ENCODE data around the gene OR6C74. TPM values are rescaled to one million over a fixed set of nuclear protein-coding genes. Genes with fewer than 3 reads are reported as not detected.

OR6C74 gene
- total RNA-seq (2014; rRNA removed; shearing (Covaris generic)) = not detected in 2 replicates
- not detected in 2 replicates for polyA plus RNA-seq (2014; cell fraction: nucleus; rRNA removed)

DNA sequence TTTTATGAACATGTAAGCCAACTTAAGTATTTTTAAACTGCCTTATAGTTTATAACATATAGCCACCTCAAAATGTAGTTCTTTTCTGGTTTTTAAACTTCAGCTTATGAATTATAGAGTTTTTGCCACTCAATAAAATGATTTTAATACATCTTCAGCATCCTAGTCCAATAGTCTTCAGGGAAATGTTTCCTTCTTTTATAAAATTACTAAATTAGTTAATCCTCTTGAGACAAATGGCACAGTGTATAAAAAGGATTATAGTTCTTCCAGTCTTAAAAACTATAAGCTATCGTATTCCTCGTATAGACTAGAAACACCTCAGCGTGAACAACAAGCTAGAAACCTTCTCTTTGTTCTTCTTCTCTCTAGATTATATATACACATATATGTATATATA is at the start of gene OR6C74:
TSS of gene OR6C74 (plus strand) at position 301 of the 400 bp plus-strand sequence. CDS start 2,679 bp downstream, outside the sequence.
- no peak for DNase-seq (ENCODE audit: extremely low read depth, low read depth)

DNA sequence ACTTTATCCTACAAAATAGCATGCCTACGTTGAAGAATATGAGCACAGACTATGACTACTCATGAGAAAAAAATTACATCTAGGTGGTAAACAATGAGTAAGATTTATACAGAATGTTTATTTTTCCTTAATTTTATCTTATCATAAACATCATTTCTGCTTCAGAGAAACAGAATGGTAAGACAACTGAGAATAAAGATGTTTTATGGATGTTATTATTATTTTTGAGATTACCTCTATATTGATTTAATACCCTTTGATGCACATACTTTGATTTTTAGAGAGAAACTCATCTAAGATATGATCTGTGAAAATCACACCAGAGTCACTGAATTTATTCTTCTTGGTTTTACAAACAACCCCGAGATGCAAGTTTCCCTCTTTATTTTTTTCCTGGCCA is 23.7 kb upstream of the OR6C74 start, which contains the start of gene OR10A7:
TSS of gene OR10A7 (plus strand) at position 301 of the 400 bp plus-strand sequence. CDS start at position 301, 0 bp downstream.
- no peak for DNase-seq (ENCODE audit: extremely low read depth, low read depth)

DNA sequence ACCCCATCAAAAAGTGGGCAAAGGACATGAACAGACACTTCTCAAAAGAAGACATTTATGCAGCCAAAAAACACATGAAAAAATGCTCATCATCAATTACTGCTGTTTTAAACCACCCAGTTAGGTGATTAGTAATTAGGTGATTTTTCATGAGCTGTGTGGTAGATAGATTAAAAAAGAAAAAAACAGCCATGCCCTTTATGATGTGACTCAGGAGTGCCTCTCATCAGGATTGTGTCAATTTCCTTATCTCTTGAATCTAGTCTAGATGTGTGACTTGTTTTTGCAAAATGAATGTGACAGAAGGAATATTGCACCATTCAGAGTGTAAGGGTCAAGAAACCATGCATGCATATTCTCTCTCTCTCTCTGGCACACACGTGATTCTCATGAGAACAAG is 17.9 kb upstream of the OR6C74 start:
- DNase-seq (ENCODE audit: extremely low read depth, low read depth) = no peak

DNA sequence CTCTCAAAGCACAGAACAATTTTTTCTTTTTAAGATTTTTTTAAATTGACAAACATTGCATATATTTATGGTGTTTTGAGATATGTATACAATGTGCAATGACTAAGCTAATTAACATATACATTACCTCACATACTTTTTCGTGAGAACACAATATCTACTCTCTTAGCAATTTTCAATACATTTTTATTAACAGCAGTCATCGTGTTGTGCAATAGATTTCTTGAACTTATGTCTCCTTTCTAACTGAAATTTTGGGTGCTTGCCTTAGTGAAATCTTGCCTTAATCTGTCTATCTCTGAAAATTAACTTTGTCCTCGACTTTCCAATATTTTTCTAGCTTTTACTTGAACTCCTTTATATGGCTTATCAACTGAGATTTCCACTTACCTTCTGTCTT is 16.8 kb upstream of the OR6C74 start:
- DNase-seq (ENCODE audit: extremely low read depth, low read depth) = no peak

DNA sequence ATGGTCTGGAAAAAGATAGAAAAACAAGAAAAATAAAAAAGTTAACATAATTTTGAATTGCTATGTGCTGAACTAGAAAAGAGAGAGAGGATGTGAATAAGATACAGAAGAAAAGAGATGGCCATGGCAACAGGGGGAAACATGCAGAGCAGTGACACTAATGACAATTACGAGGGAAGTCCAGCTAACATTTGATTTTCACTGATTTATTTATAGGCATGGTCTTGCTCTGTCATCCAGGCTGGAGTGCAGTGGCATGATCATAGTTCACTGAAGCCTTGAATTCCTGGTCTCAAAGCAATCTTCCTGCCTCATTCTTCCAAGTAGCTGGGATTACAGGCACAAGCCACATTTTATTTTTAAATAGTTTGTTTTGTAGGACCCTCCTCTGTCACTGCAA is 1.8 kb downstream of the OR6C74 start:
- DNase-seq (ENCODE audit: extremely low read depth, low read depth) = no peak

DNA sequence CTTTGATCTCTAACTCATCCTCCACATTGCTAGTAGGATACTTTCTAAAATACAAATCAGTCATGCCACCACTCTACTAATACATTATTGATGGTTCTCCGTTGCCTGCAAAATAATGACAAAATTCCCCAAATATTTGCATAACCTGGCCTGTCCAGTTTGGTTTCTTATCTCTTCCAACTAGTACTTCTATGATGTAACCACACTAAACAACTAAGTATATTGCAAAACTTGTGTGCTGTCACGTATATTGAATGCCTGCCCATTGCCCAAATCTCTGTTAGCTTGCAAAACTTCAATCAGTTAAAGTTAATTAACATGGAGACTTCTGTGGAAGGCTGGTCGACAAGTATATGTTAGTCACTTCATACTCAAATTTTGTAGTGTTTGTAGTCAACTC is 6.5 kb downstream of the OR6C74 start:
- no peak for DNase-seq (ENCODE audit: extremely low read depth, low read depth)

DNA sequence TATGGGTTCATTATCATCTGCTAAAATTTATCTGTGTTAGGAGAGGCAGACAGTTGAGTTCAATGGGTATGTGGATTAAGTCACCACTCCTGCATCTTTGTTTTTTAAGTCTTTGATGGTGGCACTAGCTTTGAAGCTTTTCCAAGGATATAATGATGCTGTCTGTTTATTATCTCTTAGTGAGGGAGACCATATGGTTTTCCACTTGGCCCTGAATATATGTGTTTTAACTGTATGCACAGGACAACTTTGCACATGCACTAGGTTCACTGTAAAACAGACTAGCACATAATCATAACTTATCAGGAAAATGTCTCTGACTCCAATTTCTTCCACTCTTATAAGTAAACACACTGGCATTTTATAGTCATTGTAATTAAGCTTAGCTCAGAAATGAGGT is 8.9 kb downstream of the OR6C74 start:
- no peak for DNase-seq (ENCODE audit: extremely low read depth, low read depth)

DNA sequence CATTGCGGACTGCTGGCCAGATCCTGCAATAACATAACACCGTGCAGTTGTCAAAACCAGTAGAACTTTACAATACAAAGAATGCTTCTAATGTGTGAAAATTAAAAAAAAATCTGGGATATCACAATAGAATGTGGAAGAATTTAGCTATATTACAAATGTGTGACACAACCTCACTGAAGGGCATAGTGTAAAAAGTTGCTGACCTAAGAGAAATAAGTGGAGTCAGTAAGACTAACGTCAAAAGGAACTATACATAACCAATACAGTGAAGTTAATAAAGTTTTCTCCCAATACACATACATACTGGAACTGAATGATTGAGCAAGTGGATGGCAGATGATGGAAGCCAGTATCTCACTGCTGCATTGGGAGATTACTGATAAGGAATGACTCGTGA is 12.4 kb downstream of the OR6C74 start:
- DNase-seq (ENCODE audit: extremely low read depth, low read depth) = no peak

DNA sequence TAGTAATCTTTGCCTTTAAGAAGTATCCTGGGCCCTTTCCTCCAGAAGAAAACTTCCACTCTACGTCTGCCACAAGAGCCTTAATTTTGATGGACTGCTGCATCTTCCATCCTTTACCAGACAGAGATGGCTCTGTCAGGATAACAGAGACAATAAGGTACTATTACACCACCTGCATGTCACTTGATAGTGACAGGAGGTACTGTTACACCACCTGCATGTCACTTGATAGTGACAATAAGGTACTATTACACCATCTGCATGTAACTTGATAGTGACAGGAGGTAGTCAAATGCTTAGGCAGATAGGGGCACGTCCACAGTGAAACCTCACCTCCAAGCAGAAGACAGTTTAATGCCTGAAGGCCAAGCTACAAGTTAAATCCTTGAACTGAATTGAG is 13.9 kb downstream of the OR6C74 start:
- no peak for DNase-seq (ENCODE audit: extremely low read depth, low read depth)

DNA sequence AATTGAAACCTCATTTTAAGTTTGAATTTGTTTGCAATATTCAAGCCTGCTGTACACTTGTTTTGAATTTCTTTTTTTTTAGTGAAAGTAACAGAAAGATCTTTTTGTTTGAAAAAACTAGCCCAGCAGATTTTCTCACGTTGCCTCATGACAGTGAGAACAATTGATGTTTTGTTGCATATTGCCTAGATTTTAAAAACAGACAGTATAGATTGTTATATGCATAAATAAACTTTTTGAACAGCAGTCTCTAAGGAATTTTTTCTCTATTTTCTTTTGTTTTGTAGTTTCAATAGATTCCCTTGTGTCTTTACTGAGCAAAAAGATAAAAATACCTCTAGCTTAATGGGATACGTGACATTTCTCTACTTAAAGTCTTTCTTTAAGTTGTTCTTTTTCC is 36.6 kb downstream of the OR6C74 start:
- no peak for DNase-seq (ENCODE audit: extremely low read depth, low read depth)

DNA sequence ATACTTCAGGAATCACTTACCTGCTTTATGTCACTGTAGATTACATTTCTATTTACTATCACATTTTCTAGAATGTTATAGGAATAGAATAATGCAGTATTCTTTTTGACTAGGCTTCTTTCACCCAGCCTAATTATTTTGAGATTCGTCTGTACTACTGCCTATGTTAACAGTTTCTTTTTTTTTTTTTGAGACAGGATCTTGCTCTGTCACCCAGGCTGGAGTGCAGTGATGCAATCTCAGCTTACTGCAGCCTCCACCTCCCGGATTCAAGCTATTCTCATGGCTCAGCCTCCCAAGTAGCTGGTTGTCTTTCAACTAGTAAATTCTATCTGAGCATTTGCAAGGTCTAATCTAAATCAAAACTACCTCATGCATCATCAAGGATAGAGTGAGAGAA is 45.6 kb downstream of the OR6C74 start:
- no peak for DNase-seq (ENCODE audit: extremely low read depth, low read depth)

Other genes starting within 250 kb of the OR6C74 start
- not detected in 2 replicates for gene NEUROD4, start 224.6 kb upstream of the OR6C74 start, total RNA-seq (2014; rRNA removed; shearing (Covaris generic))
- not detected in 2 replicates for gene OR9K2, start 118.2 kb upstream of the OR6C74 start, total RNA-seq (2014; rRNA removed; shearing (Covaris generic))
- gene OR10A7, start 23.6 kb upstream of the OR6C74 start, total RNA-seq (2014; rRNA removed; shearing (Covaris generic)) = not detected in 2 replicates
- gene OR6C6, start 52.0 kb downstream of the OR6C74 start, total RNA-seq (2014; rRNA removed; shearing (Covaris generic)) = not detected in 2 replicates
- not detected in 2 replicates for gene OR6C1, start 69.7 kb downstream of the OR6C74 start, total RNA-seq (2014; rRNA removed; shearing (Covaris generic))
- not detected in 2 replicates for gene OR6C3, start 86.1 kb downstream of the OR6C74 start, total RNA-seq (2014; rRNA removed; shearing (Covaris generic))
- gene OR6C75, start 118.4 kb downstream of the OR6C74 start, total RNA-seq (2014; rRNA removed; shearing (Covaris generic)) = not detected in 2 replicates
- not detected in 2 replicates for gene OR6C65, start 155.9 kb downstream of the OR6C74 start, total RNA-seq (2014; rRNA removed; shearing (Covaris generic))
- not detected in 2 replicates for gene OR6C76, start 181.6 kb downstream of the OR6C74 start, total RNA-seq (2014; rRNA removed; shearing (Covaris generic))
- gene OR6C2, start 199.5 kb downstream of the OR6C74 start, total RNA-seq (2014; rRNA removed; shearing (Covaris generic)) = not detected in 2 replicates
- gene OR6C70, start 225.5 kb downstream of the OR6C74 start, total RNA-seq (2014; rRNA removed; shearing (Covaris generic)) = not detected in 2 replicates
- gene OR6C68, start 247.8 kb downstream of the OR6C74 start, total RNA-seq (2014; rRNA removed; shearing (Covaris generic)) = not detected in 2 replicates